Sigmoid colon (tissue), 4 donors: ENCODE results near the gene PATL2.

Source experiments
- CTCF ChIP-seq, 4 experiments: fragments of 450-650 bp in 3 of 4; fragments of 200-600 bp in 1 of 4; IDR thresholded peaks; one replicate each; pipeline ENCODE4 v1.5.1; 2016 to 2019; ENCODE audit warnings: antibody characterized with exemption in 4 of 4, mild to moderate bottlenecking in 3 of 4, moderate library complexity in 2 of 4
- EP300 ChIP-seq, 4 donors: sonication (generic); formaldehyde crosslinking; IDR thresholded peaks; one replicate each; pipeline ENCODE4 v1.6.1; 2017; ENCODE audit warnings: antibody characterized with exemption in 4 of 4
- POLR2A ChIP-seq, 2 donors: fragments of 450-650 bp; IDR thresholded peaks; one replicate each; pipeline ENCODE4 v1.6.1; 2016; ENCODE audit warnings: antibody characterized with exemption in 2 of 2, mild to moderate bottlenecking in 2 of 2, moderate library complexity in 2 of 2

GRCh38 chr15:44692659-44693058 is 18.5 kb downstream of the PATL2 start:
- no peak for TF ChIP-seq CTCF (IDR thresholded peaks at IDR 0.05)
- TF ChIP-seq POLR2A (IDR thresholded peaks at IDR 0.05), result no peak
- no peak for TF ChIP-seq EP300 (IDR thresholded peaks at IDR 0.05)
